H1 (cell line): Measurements from ENCODE around the gene SHANK1. TPM values are rescaled to one million over a fixed set of nuclear protein-coding genes. Genes with fewer than 3 reads are reported as not detected.

Experiments
- CBX8 ChIP-seq: fragments of 300-800, 300-1000 bp; sonication (generic); IDR thresholded peaks from 2 replicates; pipeline ENCODE4 v1.7.1; 2016; ENCODE audit warnings: low read depth, low read length, borderline replicate concordance
- CREB1 ChIP-seq: IDR thresholded peaks from 2 replicates; pipeline ENCODE4 v1.6.1; 2012; ENCODE audit warnings: inconsistent platforms
- CTBP2 ChIP-seq: IDR thresholded peaks from 2 replicates; pipeline ENCODE4 v1.7.0; 2011; ENCODE audit warnings: borderline replicate concordance, mild to moderate bottlenecking, moderate library complexity, mixed read lengths, low read length; ENCODE audit not compliant: insufficient read depth, insufficient read length
- HDAC2 ChIP-seq, 2 experiments: fragments of 300-600 bp in 1 of 2; sonication (generic) in 1 of 2; IDR thresholded peaks; 2 replicates each; pipeline ENCODE4 v1.6.1; 2011 to 2012; ENCODE audit warnings: low read depth in 2 of 2, low read length in 2 of 2, mild to moderate bottlenecking in 2 of 2, moderate library complexity in 2 of 2, borderline replicate concordance in 1 of 2, inconsistent platforms in 1 of 2
- KDM1A ChIP-seq: fragments of 200-600, 300-600 bp; sonication (generic); IDR thresholded peaks from 2 replicates; pipeline ENCODE4 v1.7.1; 2016; ENCODE audit warnings: mild to moderate bottlenecking, low read length, borderline replicate concordance
- KDM4A ChIP-seq: IDR thresholded peaks from one replicate; pipeline ENCODE4 v1.7.1; 2012; ENCODE audit warnings: low read depth, mild to moderate bottlenecking, moderate library complexity, low read length, inconsistent platforms; ENCODE audit not compliant: severe bottlenecking
- KDM5A ChIP-seq: fragments of 200-600 bp; IDR thresholded peaks from 2 replicates; pipeline ENCODE4 v1.7.1; 2012; ENCODE audit warnings: mild to moderate bottlenecking, low read length, inconsistent platforms, mixed read lengths
- NRF1 ChIP-seq: IDR thresholded peaks from 2 replicates; pipeline ENCODE4 v1.6.1; 2011; ENCODE audit warnings: mild to moderate bottlenecking, low read depth, low read length, improper control_type of control experiment
- PHF8 ChIP-seq: fragments of 200-600 bp; sonication (generic); conservative IDR thresholded peaks from 2 replicates; pipeline ENCODE4 v1.7.1; 2012; ENCODE audit warnings: low read depth, mild to moderate bottlenecking, inconsistent platforms, low read length, moderate library complexity
- POLR2A ChIP-seq, 2 experiments: IDR thresholded peaks; 1 replicate in 1 of 2; 2 replicates in 1 of 2; pipeline ENCODE4 v1.6.1; 2011; ENCODE audit warnings: low read depth in 2 of 2, low read length in 2 of 2, mild to moderate bottlenecking in 2 of 2; ENCODE audit errors: control extremely low read depth in 1 of 2
- SAP30 ChIP-seq: fragments of 300-600 bp; sonication (generic); IDR thresholded peaks from 2 replicates; pipeline ENCODE4 v1.7.1; 2012; ENCODE audit warnings: low read length, moderate library complexity, mild to moderate bottlenecking, inconsistent platforms; ENCODE audit not compliant: insufficient read depth, insufficient replicate concordance
- SIRT6 ChIP-seq: IDR thresholded peaks from one replicate; pipeline ENCODE4 v1.7.1; 2012; ENCODE audit warnings: low read length, inconsistent platforms
- SP2 ChIP-seq: IDR thresholded peaks from 2 replicates; pipeline ENCODE4 v1.6.1; 2012; ENCODE audit warnings: mild to moderate bottlenecking, low read length, inconsistent platforms
- SRF ChIP-seq: IDR thresholded peaks from 2 replicates; pipeline ENCODE4 v1.6.1; 2011; ENCODE audit warnings: mild to moderate bottlenecking, low read depth, low read length, moderate library complexity
- SUZ12 ChIP-seq: fragments of 200-600 bp; sonication (generic); IDR thresholded peaks from 2 replicates; pipeline ENCODE4 v1.6.1; 2012; ENCODE audit warnings: mild to moderate bottlenecking, inconsistent platforms, low read length, moderate library complexity, mixed read lengths
- TAF1 ChIP-seq: IDR thresholded peaks from 2 replicates; pipeline ENCODE4 v1.6.1; 2011; ENCODE audit warnings: mild to moderate bottlenecking, low read depth, low read length
- TBP ChIP-seq: IDR thresholded peaks from 2 replicates; pipeline ENCODE4 v1.6.1; 2011; ENCODE audit warnings: low read depth, low read length, improper control_type of control experiment
- YY1 ChIP-seq: IDR thresholded peaks from 2 replicates; pipeline ENCODE4 v1.6.1; 2011; ENCODE audit warnings: low read depth, mild to moderate bottlenecking, low read length
- ZNF274 ChIP-seq: IDR thresholded peaks from 2 replicates; pipeline ENCODE4 v1.7.0; 2012; ENCODE audit warnings: low read length, borderline replicate concordance; ENCODE audit errors: extremely low read depth
- polyA plus RNA-seq, 7 experiments: library from polyadenylated mRNA; depleted of rRNA in 3 of 7; stranded (reverse) in 5 of 7; unstranded in 2 of 7; fragments of >200 nt in 5 of 7; fragments of 200-250 nt in 2 of 7; gene quantifications; 1 replicate in 5 of 7; 2 replicates in 1 of 7; 4 replicates in 1 of 7; pipeline versions ENCODE4 v1.2.1 to v1.2.3, GENCODE V29; 2011 to 2013; ENCODE audit warnings: missing spikeins in 2 of 7, mixed read lengths in 2 of 7
- total RNA-seq: library from RNA; stranded (reverse); fragmentation: NEBNext Ultra II Directional; extraction: Animal tissue kit (Norgen Biotek cat#: 25700); gene quantifications from 2 replicates; pipeline ENCODE4 v1.2.1, GENCODE V29; 2021
- TF ChIP-seq, protein P1 (sequence below): IDR thresholded peaks from 2 replicates; pipeline ENCODE4 v1.6.1; 2011; ENCODE audit warnings: low read depth, mild to moderate bottlenecking, low read length; ENCODE audit not compliant: insufficient read depth
- TF ChIP-seq, protein P2 (sequence below): IDR thresholded peaks from 2 replicates; pipeline ENCODE4 v1.6.1; 2012; ENCODE audit warnings: inconsistent platforms
- TF ChIP-seq, protein P3 (sequence below): IDR thresholded peaks from 2 replicates; pipeline ENCODE4 v1.6.1; 2012; ENCODE audit warnings: inconsistent platforms

SHANK1 gene
- total and polyA plus RNA-seq, 2 of the 8 experiments (the other 6 are each of a cell fraction or from before 2014, with no cell fraction given) = 1.1 to 3.7 TPM

DNA sequence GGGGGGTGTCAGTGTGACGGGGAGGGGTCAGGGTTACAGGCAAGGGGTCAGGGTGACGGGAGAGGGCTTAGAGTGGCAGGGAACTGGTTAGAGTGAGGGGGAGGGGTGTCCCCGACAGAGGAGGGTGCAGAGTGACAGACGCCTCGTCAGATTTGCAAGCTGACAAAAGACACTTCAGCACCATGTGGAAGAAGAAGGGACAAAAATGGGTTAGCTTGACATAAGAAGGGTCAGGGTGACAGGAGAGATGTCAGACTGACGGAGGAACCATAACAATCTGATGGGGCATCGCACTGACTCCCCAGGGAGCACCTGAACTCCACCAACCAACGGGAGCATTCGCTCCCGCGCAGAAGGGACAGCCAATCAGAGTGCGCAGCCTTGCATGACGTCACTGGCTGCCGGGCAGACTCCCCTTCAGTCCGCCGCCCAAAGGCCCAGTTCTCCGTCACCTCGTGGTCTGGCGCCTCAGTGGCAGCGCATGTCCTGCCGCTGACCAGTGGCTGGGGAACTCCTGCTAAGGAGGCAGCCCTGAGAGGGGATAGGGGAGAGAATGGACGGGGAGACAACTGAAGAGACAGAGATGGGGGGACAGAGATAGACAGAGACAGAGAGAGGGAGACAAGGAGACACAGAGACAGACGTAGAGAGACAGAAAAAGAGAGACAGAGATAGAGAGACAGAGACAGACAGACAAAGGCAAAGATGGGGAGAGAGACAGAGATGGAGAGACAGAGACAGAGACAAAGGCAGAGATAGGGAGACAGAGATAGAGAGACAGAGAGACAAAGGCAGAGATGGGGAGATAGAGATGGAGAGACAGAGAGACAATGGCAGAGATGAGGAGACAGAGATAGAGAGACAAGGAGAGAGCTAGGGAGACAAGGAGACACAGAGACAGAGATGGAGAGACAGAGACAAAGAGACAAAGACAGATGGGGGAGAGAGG is 40.2 kb downstream of the SHANK1 start (continued):
- no peak for TF ChIP-seq SAP30
- no peak for TF ChIP-seq SUZ12
- no peak for TF ChIP-seq TAF1
- no peak for TF ChIP-seq KDM5A
- TF ChIP-seq ZNF274 = no peak
- TF ChIP-seq CTBP2 = no peak
- TF ChIP-seq KDM4A = no peak
- no peak for TF ChIP-seq PHF8
- TF ChIP-seq CBX8 = no peak
- TF ChIP-seq HDAC2 (IDR thresholded peaks at IDR 0.05; ENCODE audit: borderline replicate concordance in 1 of 2, low read depth in 2 of 2, low read length in 2 of 2) = peak in 1 of 2 experiments; percentile 53; a peak in 1 of 4 replicates
- no peak for TF ChIP-seq SIRT6
- TF ChIP-seq YY1 = no peak
- TF ChIP-seq NRF1 = no peak
- peak; percentile 97 for TF ChIP-seq CREB1
- peak; percentile 11; the same call in 1 of the 2 replicates for TF ChIP-seq KDM1A
- TF ChIP-seq, protein P1, sequence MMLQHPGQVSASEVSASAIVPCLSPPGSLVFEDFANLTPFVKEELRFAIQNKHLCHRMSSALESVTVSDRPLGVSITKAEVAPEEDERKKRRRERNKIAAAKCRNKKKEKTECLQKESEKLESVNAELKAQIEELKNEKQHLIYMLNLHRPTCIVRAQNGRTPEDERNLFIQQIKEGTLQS = no peak
- TF ChIP-seq POLR2A (IDR thresholded peaks at IDR 0.05; ENCODE audit: control extremely low read depth in 1 of 2, low read depth in 2 of 2, low read length in 2 of 2) = no peak
- TF ChIP-seq SRF = no peak
- TF ChIP-seq, protein P2, sequence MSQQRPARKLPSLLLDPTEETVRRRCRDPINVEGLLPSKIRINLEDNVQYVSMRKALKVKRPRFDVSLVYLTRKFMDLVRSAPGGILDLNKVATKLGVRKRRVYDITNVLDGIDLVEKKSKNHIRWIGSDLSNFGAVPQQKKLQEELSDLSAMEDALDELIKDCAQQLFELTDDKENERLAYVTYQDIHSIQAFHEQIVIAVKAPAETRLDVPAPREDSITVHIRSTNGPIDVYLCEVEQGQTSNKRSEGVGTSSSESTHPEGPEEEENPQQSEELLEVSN = peak; percentile 100
- TF ChIP-seq TBP = no peak
- TF ChIP-seq, protein P3, sequence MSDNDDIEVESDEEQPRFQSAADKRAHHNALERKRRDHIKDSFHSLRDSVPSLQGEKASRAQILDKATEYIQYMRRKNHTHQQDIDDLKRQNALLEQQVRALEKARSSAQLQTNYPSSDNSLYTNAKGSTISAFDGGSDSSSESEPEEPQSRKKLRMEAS = peak; percentile 97
- no peak for TF ChIP-seq SP2
